Measurements from ENCODE around the gene PCSK9. TPM values are rescaled to one million over a fixed set of nuclear protein-coding genes. Genes with fewer than 3 reads are reported as not detected.

The PCSK9 gene
- total and polyA plus RNA-seq, 9 of the 15 experiments (the other 6 are each of a cell fraction or from before 2014, with no cell fraction given): 3.2 to 58.6 (median 24.7) TPM

GRCh38 chr1:55044617-55045397, 5.5 kb downstream of the PCSK9 start:
- FAIRE-seq (no peak), DNase-seq (ENCODE audit: extremely low read depth in 1 of 4, low spot score in 3 of 4) (no peak), ATAC-seq (no peak)
- ChIA-PET CTCF (ENCODE audit: low intra/inter-chr PET ratio) (no interaction called here), POLR2A (interaction anchor here (0.6 to 0.7 kb wide), 3 partner anchors 14 to 165 kb away, joined by 3 read pairs; no protein-coding TSS in a partner anchor)
- intact Hi-C loops (cut with micrococcal nuclease) (no loop called here), in situ Hi-C loops (cut with MboI) (no loop called here)
- Histone ChIP-seq H3K9me3 (replicated peaks; ENCODE audit: control insufficient read depth, insufficient read depth, low read depth, low read length) (no peaks in the 10 kb centered on the region), H3K27me3 (ENCODE audit: control insufficient read depth in 2 of 2, insufficient read depth in 2 of 2, low read length in 2 of 2) (no peaks in the 10 kb centered on the region; a peak in 1 of 5 replicates), H3K9me1 (ENCODE audit: control insufficient read depth, insufficient read depth, low read length) (no peaks in the 10 kb centered on the region), H3K4me1 (replicated peaks in 1 of 2; ENCODE audit: control insufficient read depth in 2 of 2, insufficient read depth in 2 of 2, low read length in 2 of 2) (peaks cover 6 to 24% of the 10 kb centered on the region in 2 experiments; a peak in 3 of 5 replicates), H3K9ac (ENCODE audit: insufficient read depth in 1 of 2, low read depth in 2 of 2, low read length in 2 of 2) (peak overlapping the region in 1 of 2 experiments; percentile 65; a peak in 1 of 4 replicates), H4K20me1 (replicated peaks; ENCODE audit: control insufficient read depth, insufficient read depth, low read length) (peaks cover 14% of the 10 kb centered on the region; the same call in 1 of the 2 replicates), H3K27ac (ENCODE audit: extremely low read depth, low read depth, low read length) (no peak overlapping the region), H3K4me2 (ENCODE audit: insufficient read depth, low read length) (no peak overlapping the region), H3K79me2 (ENCODE audit: control insufficient read depth, insufficient read depth, low read length) (peaks cover 79% of the 10 kb centered on the region), H2AFZ (ENCODE audit: low read depth, low read length) (no peak overlapping the region), H3K36me3 (ENCODE audit: control insufficient read depth, insufficient read depth, low read length) (peaks cover 88% of the 10 kb centered on the region), H3K4me3 (no peak overlapping the region)
- TF ChIP-seq THAP7 (CRISPR knock-in tag; IDR thresholded peaks at IDR 0.05) (no peak), ZKSCAN1 (IDR thresholded peaks at IDR 0.05; ENCODE audit: low read depth, low read length) (peak; percentile 67)
- 75% methylated on average over 15 of the region's 15 CpGs for WGBS (ENCODE audit: insufficient coverage, low coverage, missing lambda C conversion rate)
- BruUV-seq (replicated peaks): no TSS peak

- Histone ChIP-seq H2AFZ (ENCODE audit: low read depth, low read length) (no peak overlapping the region), H3K36me3 (ENCODE audit: control insufficient read depth, insufficient read depth, low read length) (peaks cover 94% of the 10 kb centered on the region), H3K4me1 (replicated peaks in 1 of 2; ENCODE audit: control insufficient read depth in 2 of 2, insufficient read depth in 2 of 2, low read length in 2 of 2) (peaks cover 6 to 18% of the 10 kb centered on the region in 2 experiments; a peak in 3 of 5 replicates), H4K20me1 (replicated peaks; ENCODE audit: control insufficient read depth, insufficient read depth, low read length) (peaks cover 13% of the 10 kb centered on the region; the same call in 1 of the 2 replicates), H3K79me2 (ENCODE audit: control insufficient read depth, insufficient read depth, low read length) (peaks cover 72% of the 10 kb centered on the region), H3K27me3 (ENCODE audit: control insufficient read depth in 2 of 2, insufficient read depth in 2 of 2, low read length in 2 of 2) (no peaks in the 10 kb centered on the region; a peak in 1 of 5 replicates), H3K9me3 (replicated peaks; ENCODE audit: control insufficient read depth, insufficient read depth, low read depth, low read length) (no peaks in the 10 kb centered on the region), H3K27ac (ENCODE audit: extremely low read depth, low read depth, low read length) (no peak overlapping the region), H3K4me2 (ENCODE audit: insufficient read depth, low read length) (no peak overlapping the region), H3K9ac (ENCODE audit: insufficient read depth in 1 of 2, low read depth in 2 of 2, low read length in 2 of 2) (no peak overlapping the region), H3K9me1 (ENCODE audit: control insufficient read depth, insufficient read depth, low read length) (no peaks in the 10 kb centered on the region), H3K4me3 (no peak overlapping the region)
- FAIRE-seq (no peak), DNase-seq (ENCODE audit: extremely low read depth in 1 of 4, low spot score in 3 of 4) (no peak), ATAC-seq (no peak)
- 84% methylated on average over 7 of the region's 10 CpGs for WGBS (ENCODE audit: insufficient coverage, low coverage, missing lambda C conversion rate)
- no TSS peak for BruUV-seq (replicated peaks)
- in situ Hi-C loops (cut with MboI) (no loop called here), intact Hi-C loops (cut with micrococcal nuclease) (no loop called here)
- ChIA-PET POLR2A (no interaction called here), CTCF (ENCODE audit: low intra/inter-chr PET ratio) (no interaction called here)
- TF ChIP-seq SIN3B (IDR thresholded peaks at IDR 0.05; ENCODE audit: low read depth) (no peak), PRMT5 (CRISPR knock-in tag; IDR thresholded peaks at IDR 0.05) (no peak), CBFA2T3 (IDR thresholded peaks at IDR 0.05) (no peak), GATAD2A (IDR thresholded peaks at IDR 0.05) (no peak), SMARCC2 (IDR thresholded peaks at IDR 0.05; ENCODE audit: low read depth) (no peak), ZNF75A (CRISPR knock-in tag; IDR thresholded peaks at IDR 0.05) (no peak), ZKSCAN1 (IDR thresholded peaks at IDR 0.05; ENCODE audit: low read depth, low read length) (no peak), KAT2B (IDR thresholded peaks at IDR 0.05; ENCODE audit: low read depth, low read length) (no peak), MBD2 (IDR thresholded peaks at IDR 0.05; ENCODE audit: borderline replicate concordance, low read depth) (no peak), PHB (CRISPR knock-in tag; IDR thresholded peaks at IDR 0.05) (no peak), SP1 (CRISPR knock-in tag; IDR thresholded peaks at IDR 0.05) (no peak), KLF13 (tag; IDR thresholded peaks at IDR 0.05; ENCODE audit: borderline replicate concordance, low read depth) (no peak), TCF7L2 (IDR thresholded peaks at IDR 0.05; ENCODE audit: low read depth, low read length) (no peak), ETV5 (CRISPR knock-in tag; IDR thresholded peaks at IDR 0.05; ENCODE audit: low read depth) (no peak), CHD4 (IDR thresholded peaks at IDR 0.05; ENCODE audit: insufficient read depth, insufficient replicate concordance, low read depth, low read length, poor library complexity, severe bottlenecking) (no peak), SMC3 (conservative IDR thresholded peaks at IDR 0.05; ENCODE audit: insufficient read depth, low read depth, low read length) (no peak)
Measured at GRCh38 chr1:55045430-55045829, 6.1 kb downstream of the PCSK9 start.
